RKO (cell line): ENCODE results near the gene ABCA1.
"Not testable (repeated sequence)": the region's sequence is repeated elsewhere in the genome, so short reads cannot be mapped to it uniquely, and the experiment has no call there.

Source experiments
- DNase-seq: peaks from one replicate; pipeline ENCODE4 v3.0.0-alpha.2; 2016; ENCODE audit warnings: low spot score

Gene ABCA1

DNA sequence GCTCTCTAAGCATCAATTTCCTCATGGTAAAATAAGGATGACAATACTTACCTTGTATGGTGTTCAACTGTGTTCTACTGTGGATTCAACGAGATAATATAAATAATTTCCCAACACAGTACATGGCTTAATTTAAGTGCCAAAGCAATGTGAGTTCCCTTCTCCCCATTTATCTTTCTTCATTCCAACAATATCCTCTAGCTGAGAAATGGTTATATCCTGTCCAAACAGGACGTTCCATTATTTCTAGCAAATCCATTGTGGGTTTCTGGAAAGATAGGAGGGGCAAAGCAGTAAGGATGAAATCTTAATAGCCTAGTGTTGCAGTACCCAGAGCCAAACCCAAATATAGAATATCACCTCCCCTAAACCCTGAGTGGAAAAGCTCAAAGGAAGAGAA lies 22.0 kb downstream of the ABCA1 start:
- no peak for DNase-seq

DNA sequence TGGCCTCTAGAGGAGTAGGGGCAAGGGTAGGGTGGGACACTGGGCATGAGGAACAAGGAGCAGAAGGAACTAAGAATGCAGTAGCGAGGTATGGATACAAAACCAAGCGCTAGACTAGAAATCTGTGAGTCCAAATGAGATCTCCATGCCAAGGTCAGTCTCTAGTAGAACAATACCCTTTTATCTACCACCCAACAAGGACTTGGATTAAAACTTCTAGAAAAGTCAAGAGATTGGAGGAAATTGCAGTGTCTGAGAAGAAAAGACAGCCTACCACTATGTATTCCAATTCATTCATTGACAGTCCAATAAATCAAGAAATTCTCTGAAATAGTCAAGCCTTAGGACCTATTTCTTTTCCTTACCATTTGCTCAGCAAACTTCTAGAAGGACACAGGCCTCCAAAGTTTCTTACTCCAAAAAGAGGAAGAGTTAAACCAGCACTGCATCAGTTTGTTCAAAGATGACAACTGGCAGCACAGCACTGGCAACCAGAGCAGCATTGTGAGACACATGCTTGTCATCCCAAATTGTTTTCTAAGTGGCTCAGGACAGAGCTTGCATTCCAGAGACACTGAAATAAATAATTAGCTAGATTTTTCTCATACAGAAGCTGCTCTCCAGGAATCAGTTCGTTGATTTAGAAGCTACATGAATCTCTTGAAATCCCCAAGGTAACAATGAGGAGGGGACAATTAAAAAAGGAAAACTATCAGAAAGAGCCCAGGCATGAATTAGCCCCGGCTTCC lies 22.6 kb downstream of the ABCA1 start:
- DNase-seq, result no peak

DNA sequence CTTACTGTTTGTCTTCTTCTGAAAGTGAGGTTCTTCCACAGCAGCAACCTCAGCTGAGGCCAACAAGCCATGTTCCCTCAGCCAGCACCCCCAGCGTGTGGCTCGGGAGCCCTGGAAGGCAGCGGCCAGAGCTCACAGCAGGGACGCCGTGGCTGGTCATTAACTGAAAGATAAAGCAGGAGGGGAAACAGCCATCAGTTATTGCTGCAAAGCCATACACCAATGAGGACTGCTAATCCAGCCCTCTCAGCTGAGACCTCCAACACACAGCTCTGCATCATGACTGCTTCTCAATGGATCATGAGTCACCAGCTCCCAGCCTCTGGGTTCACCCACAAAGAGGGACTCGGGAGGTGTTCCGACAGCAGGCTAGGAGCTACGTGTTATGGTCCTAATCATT lies 24.3 kb downstream of the ABCA1 start:
- no peak for DNase-seq

DNA sequence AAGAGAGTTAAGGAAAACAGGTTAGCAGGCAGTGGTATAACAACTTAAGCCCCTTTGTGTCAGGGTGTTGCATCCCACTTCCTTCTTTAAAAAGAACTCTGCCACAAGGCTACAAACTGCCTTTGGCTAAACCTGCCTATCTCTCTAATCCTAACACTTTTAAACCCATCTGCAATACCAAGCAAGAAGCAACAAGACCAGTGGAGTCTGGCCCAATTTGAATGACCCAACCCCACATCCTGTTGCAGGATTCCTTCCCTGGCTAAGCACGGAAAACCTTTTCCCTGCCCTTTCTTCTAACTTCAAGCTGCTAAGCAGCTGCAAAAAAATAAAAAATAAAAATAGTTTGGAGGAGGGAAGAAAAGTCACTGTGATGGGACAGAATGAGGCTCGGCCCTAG lies 27.1 kb downstream of the ABCA1 start:
- DNase-seq, result no peak

- no peak for DNase-seq
Measured at GRCh38 chr9:104900324-104900723, 27.6 kb downstream of the ABCA1 start.

GRCh38 chr9:104899759-104900247 lies 28.2 kb downstream of the ABCA1 start:
- no peak for DNase-seq

DNA sequence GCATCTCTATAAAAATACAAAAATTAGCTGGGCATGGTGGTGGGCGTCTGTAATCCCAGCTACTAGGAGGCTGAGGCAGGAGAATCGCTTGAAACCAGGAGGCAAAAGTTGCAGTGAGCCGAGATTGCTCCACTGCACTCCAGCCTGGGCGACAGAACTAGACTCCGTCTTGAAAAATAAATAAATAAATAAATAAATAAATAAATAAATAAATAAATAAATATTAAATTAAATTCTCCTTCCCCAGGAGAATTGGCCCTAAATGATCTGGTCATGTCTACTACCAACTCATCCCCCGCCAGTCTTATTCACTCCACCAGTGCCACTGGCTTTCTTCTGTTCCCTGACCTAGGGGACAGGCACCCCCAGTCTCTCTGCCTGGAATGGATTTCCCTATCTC lies 29.6 kb downstream of the ABCA1 start:
- DNase-seq, result not testable (repeated sequence)

DNA sequence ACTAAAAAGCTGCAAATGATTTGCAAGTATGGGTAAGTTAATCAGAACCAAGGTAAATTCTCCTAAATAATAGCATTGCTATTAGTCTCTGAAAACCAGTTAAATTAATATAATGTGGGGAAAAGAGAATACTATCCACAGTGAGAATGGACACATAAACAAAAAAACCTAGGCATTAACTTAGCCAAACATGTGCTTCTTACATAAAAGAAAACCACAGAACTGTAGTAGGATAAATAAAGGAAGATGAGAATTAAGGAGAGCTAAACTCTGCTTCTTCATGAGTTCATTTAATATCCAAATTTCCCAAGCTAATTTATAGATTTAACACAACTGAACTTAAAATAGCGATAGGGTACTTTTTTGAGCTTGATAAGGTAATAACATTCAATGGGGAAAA lies 31.8 kb downstream of the ABCA1 start:
- DNase-seq, result no peak

GRCh38 chr9:104895572-104895971 lies 32.4 kb downstream of the ABCA1 start:
- DNase-seq, result peak; percentile 53

GRCh38 chr9:104892701-104893100 lies 35.3 kb downstream of the ABCA1 start:
- no peak for DNase-seq

DNA sequence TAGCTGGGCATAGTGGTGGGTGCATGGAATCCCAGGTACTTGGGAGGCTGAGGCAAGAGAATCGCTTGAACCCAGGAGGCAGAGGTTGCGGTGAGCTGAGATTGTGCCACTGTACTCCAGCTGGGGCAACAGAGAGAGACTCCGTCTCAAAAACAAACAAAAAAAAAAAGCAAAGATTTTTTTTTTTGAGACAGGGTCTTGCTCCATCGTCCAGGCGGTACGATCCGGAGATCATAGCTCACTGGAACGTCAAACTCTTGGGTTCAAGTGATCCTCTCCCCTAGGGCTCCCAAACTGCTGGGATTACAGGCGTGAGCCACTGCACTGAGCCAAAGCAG lies 37.6 kb downstream of the ABCA1 start:
- DNase-seq, result no peak

- no peak for DNase-seq
Measured at GRCh38 chr9:104885818-104886709, 41.9 kb downstream of the ABCA1 start.

- DNase-seq, result no peak
Measured at GRCh38 chr9:104883169-104883568, 44.8 kb downstream of the ABCA1 start.

GRCh38 chr9:104882566-104882965 lies 45.4 kb downstream of the ABCA1 start:
- DNase-seq, result no peak

DNA sequence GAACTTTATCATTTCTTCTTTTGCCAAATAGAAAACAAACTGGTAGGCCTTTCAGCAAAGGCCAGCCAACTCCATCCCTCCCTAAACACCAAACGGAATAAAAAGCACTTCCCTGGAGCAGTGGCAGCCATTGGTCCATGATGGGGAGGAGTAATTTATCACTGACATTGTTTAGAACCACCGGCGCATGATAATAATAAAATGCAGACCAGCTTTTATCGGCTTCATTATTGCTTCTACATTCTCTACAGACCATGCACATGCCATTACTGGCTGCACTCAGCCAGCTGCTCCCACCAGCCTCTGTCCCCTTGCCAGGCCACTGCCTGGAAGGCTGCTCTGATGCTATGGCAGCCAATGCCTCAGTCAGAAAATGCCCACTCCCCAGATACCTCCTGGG lies 45.9 kb downstream of the ABCA1 start:
- DNase-seq, result no peak

DNA sequence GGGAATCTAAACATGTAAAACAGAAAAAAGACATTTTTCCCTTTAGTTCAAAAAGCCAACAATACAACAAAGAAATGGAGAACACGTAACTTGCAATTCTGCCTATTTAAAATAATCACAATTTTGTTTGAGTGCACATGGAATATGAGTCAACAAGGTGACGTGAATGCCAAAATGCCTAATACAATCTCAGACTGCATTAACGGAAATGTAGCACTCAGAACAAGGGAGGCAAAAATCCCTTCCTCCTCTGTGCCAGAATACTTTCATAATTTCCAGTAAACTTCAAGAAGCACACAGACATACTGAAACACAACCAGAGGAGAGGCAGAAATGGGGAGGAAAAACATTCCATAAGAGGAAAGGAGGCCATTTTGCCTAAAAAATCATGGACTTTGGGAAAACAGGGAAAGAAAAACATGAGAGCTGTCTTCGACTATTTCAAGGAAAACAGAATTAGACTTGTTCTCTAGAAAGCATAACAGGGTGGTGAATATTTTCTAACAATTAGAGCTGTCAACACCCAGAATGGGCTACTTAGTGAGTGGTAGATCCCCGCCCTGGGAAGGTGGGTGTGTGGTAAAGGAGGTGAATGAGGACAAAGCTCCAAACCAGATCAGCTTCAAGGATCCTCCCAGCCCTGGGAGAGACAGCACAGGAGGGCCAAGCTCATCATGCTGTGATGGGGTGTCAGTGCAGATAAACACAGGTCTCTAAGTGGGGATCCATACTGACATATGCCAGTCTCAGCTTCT lies 48.2 kb downstream of the ABCA1 start:
- DNase-seq, result no peak

DNA sequence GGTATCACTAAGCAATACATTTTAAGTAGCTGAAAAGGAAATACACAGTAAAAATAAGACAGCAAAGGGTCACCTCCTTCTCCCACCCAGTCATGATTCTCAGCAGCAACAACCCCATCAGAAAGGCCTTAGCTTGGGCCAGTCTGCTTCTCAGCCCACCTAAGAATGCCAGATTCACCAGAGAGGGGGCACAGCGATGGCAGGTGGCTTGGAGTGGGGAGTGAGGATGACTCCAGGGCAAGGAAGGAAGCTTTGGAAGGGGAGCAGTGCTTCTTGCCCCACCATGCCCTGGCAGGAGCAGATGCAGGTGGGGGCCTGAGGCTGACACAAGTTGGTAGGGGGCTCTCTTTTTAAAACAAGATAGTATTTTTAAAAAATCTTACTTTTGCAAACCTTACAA lies 51.4 kb downstream of the ABCA1 start:
- no peak for DNase-seq

- no peak for DNase-seq
Measured at GRCh38 chr9:104875897-104876296, 52.1 kb downstream of the ABCA1 start.

DNA sequence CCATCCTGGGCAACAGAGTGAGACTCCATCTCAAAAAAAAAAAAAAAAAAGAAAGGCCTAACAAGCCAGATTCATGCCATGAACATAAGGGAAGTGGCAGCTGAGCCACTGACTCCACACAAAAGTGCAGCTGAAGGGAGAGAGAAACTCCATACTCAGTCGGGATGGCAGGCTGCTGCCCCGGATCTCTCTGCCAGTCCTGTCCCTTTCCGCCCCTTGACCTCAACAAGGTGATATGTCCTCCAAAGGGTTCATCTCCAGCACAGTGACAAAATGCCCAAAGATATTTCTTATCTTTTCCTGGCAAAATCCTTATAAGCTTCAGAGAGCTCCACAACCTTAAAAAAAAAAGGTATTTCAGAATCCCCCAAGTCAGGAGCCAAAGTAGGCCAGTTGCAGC lies 52.6 kb downstream of the ABCA1 start:
- DNase-seq, result no peak

DNA sequence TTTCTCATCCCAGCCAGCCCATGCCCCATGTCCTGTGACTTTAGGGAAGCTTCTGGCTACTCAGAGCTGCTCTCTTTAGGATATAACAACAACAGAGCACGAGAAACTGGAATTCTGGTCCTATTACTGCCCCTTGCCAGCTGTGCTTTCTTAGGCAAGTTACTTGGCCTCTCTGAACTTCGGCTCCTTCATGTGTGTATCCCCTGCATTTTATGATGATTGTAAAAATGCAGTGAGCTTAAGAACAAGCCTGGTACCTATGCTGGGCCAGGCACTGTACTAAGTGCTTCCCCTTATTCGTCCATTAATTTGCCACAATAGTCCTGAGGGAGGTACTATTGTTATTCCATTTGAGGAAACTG lies 54.5 kb downstream of the ABCA1 start:
- no peak for DNase-seq

- peak; percentile 100 for DNase-seq
Measured at GRCh38 chr9:104872656-104873488, 55.1 kb downstream of the ABCA1 start.
